ENCODE results near the gene NKAIN2. TPM values are rescaled to one million over a fixed set of nuclear protein-coding genes. Genes with fewer than 3 reads are reported as not detected.

Gene NKAIN2
- total RNA-seq, 1 experiment from 2014 or later: not detected

GRCh38 chr6:124073021-124073420, 269.4 kb downstream of the NKAIN2 start:
- ATAC-seq (no peak), DNase-seq (ENCODE audit: low read depth, low spot score) (no peak)
- no TSS peak for BruUV-seq (replicated peaks)
- Histone ChIP-seq H3K36me3 (ENCODE audit: control insufficient read depth in 1 of 2, insufficient read depth in 2 of 2, low read length in 2 of 2) (no peaks in the 10 kb centered on the region), H3K27me3 (ENCODE audit: insufficient read depth, low read length) (peaks cover 14% of the 10 kb centered on the region; the same call in 1 of the 2 replicates), H3K4me3 (replicated peaks in 1 of 2; ENCODE audit: low read depth in 1 of 2, low read length in 2 of 2) (no peak overlapping the region), H3K9me2 (ENCODE audit: insufficient read depth) (no peaks in the 10 kb centered on the region), H3K27ac (ENCODE audit: low read depth, low read length) (no peak overlapping the region), H3K4me1 (ENCODE audit: control insufficient read depth in 1 of 2, insufficient read depth in 2 of 2, low read length in 2 of 2) (no peaks in the 10 kb centered on the region), H3K4me2 (ENCODE audit: low read length) (no peak overlapping the region), H3K9ac (ENCODE audit: low read length) (no peak overlapping the region), H4K20me1 (ENCODE audit: insufficient read depth) (no peaks in the 10 kb centered on the region), H3K9me3 (ENCODE audit: control insufficient read depth in 1 of 2, insufficient read depth in 1 of 2, low read depth in 1 of 2, low read length in 2 of 2) (no peaks in the 10 kb centered on the region), H2AFZ (ENCODE audit: low read depth, low read length, poor library complexity, severe bottlenecking) (no peak overlapping the region), H3K79me2 (ENCODE audit: insufficient read depth, low read length) (no peaks in the 10 kb centered on the region)
- TF ChIP-seq JUND (IDR thresholded peaks at IDR 0.05) (no peak), ZNF274 (IDR thresholded peaks at IDR 0.05; ENCODE audit: low read depth, low read length) (no peak), EZH2phosphoT487 (IDR thresholded peaks at IDR 0.05; ENCODE audit: borderline replicate concordance) (no peak), FOSL1 (IDR thresholded peaks at IDR 0.05; ENCODE audit: low read depth) (no peak), POLR2A (IDR thresholded peaks at IDR 0.05; ENCODE audit: borderline replicate concordance, extremely low read depth, insufficient read depth, insufficient read length) (no peak), ELF1 (IDR thresholded peaks at IDR 0.05; ENCODE audit: borderline replicate concordance, low read depth) (no peak), TCF7L2 (IDR thresholded peaks at IDR 0.05; ENCODE audit: borderline replicate concordance, extremely low read depth, insufficient read depth, insufficient read length) (no peak), CBX3 (IDR thresholded peaks at IDR 0.05; ENCODE audit: low read depth) (no peak), CEBPB (IDR thresholded peaks at IDR 0.05; ENCODE audit: low read depth) (no peak), REST (IDR thresholded peaks at IDR 0.05; ENCODE audit: low read depth) (no peak), POLR2AphosphoS5 (IDR thresholded peaks at IDR 0.05; ENCODE audit: low read depth, low read length) (no peak)
- ChIA-PET CTCF (no interaction called here), POLR2A (no interaction called here), RAD21 (ENCODE audit: low non-redundant PET in 1 of 2, low total read pairs in 2 of 2, uncharacterized antibody in 2 of 2, unreplicated experiment in 2 of 2) (no interaction called here)
- intact Hi-C loops (cut with micrococcal nuclease): no loop called here
